Measurements from ENCODE around the gene DIP2C.

Gene DIP2C

GRCh38 chr10:314381-314780, 375.1 kb downstream of the DIP2C start:
- Histone ChIP-seq H2AK5ac (ENCODE audit: low read length) (no peak overlapping the region), H2BK12ac (ENCODE audit: low read length) (no peak overlapping the region), H4K12ac (ENCODE audit: low read depth, low read length) (no peak overlapping the region), H3K14ac (ENCODE audit: low read length) (no peak overlapping the region), H2AFZ (ENCODE audit: insufficient read depth, low read length, poor library complexity) (no peak overlapping the region), H2BK120ac (ENCODE audit: insufficient read depth, low read length, poor library complexity) (no peak overlapping the region), H3K18ac (ENCODE audit: low read length) (no peak overlapping the region), H3K9ac (ENCODE audit: low read length) (no peak overlapping the region), H3K79me1 (ENCODE audit: low read length) (no peaks in the 10 kb centered on the region), H3K27ac (ENCODE audit: low read depth, low read length) (no peak overlapping the region), H3K27me3 (ENCODE audit: insufficient read depth, low read length) (no peaks in the 10 kb centered on the region), H3K4me2 (ENCODE audit: low read length) (no peak overlapping the region), H3K4ac (ENCODE audit: low read depth, low read length) (no peak overlapping the region), H3K36me3 (ENCODE audit: control insufficient read depth in 1 of 2, insufficient read depth in 2 of 2, low read length in 2 of 2) (peaks cover 17 to 20% of the 10 kb centered on the region in 2 experiments), H3K23ac (ENCODE audit: low read length) (no peak overlapping the region), H2BK5ac (ENCODE audit: low read depth, low read length, poor library complexity) (no peak overlapping the region), H4K8ac (ENCODE audit: low read depth, low read length) (no peak overlapping the region), H3K4me1 (ENCODE audit: control insufficient read depth in 1 of 2, insufficient read depth in 2 of 2, low read length in 2 of 2) (peaks cover 7% of the 10 kb centered on the region in 2 experiments), H4K91ac (ENCODE audit: low read depth, low read length) (no peak overlapping the region), H3K4me3 (ENCODE audit: low read depth, low read length) (no peak overlapping the region), H3K79me2 (ENCODE audit: control insufficient read depth, insufficient read depth, low read length, poor library complexity) (no peaks in the 10 kb centered on the region), H3K9me3 (ENCODE audit: insufficient read depth, low read depth, low read length) (peaks cover 4% of the 10 kb centered on the region)
- WGBS (ENCODE audit: extremely low coverage, insufficient coverage, insufficient read length): no CpG with 5 or more reads among the region's 13 CpGs
- no peak for DNase-seq

- Histone ChIP-seq H4K91ac (ENCODE audit: low read depth, low read length) (no peak overlapping the region), H3K4me3 (ENCODE audit: low read depth, low read length) (no peak overlapping the region), H3K27me3 (ENCODE audit: insufficient read depth, low read length) (no peaks in the 10 kb centered on the region), H4K8ac (ENCODE audit: low read depth, low read length) (no peak overlapping the region), H2AFZ (ENCODE audit: insufficient read depth, low read length, poor library complexity) (no peak overlapping the region), H3K79me2 (ENCODE audit: control insufficient read depth, insufficient read depth, low read length, poor library complexity) (no peaks in the 10 kb centered on the region), H3K36me3 (ENCODE audit: control insufficient read depth in 1 of 2, insufficient read depth in 2 of 2, low read length in 2 of 2) (peaks cover 15 to 20% of the 10 kb centered on the region in 2 experiments), H3K27ac (ENCODE audit: low read depth, low read length) (no peak overlapping the region), H2BK5ac (ENCODE audit: low read depth, low read length, poor library complexity) (no peak overlapping the region), H2BK12ac (ENCODE audit: low read length) (no peak overlapping the region), H3K4ac (ENCODE audit: low read depth, low read length) (no peak overlapping the region), H2AK5ac (ENCODE audit: low read length) (no peak overlapping the region), H3K4me2 (ENCODE audit: low read length) (no peak overlapping the region), H3K9me3 (ENCODE audit: insufficient read depth, low read depth, low read length) (peaks cover 2% of the 10 kb centered on the region), H3K18ac (ENCODE audit: low read length) (no peak overlapping the region), H3K9ac (ENCODE audit: low read length) (no peak overlapping the region), H3K79me1 (ENCODE audit: low read length) (peaks cover 2% of the 10 kb centered on the region), H2BK120ac (ENCODE audit: insufficient read depth, low read length, poor library complexity) (no peak overlapping the region), H3K14ac (ENCODE audit: low read length) (no peak overlapping the region), H3K4me1 (ENCODE audit: control insufficient read depth in 1 of 2, insufficient read depth in 2 of 2, low read length in 2 of 2) (peaks cover 7 to 11% of the 10 kb centered on the region in 2 experiments), H3K23ac (ENCODE audit: low read length) (no peak overlapping the region), H4K12ac (ENCODE audit: low read depth, low read length) (no peak overlapping the region)
- no peak for DNase-seq
- WGBS (ENCODE audit: extremely low coverage, insufficient coverage, insufficient read length): no CpG with 5 or more reads among the region's 14 CpGs
Observed at GRCh38 chr10:311901-312665, 377.4 kb downstream of the DIP2C start.

- Histone ChIP-seq H2AFZ (ENCODE audit: insufficient read depth, low read length, poor library complexity) (no peak overlapping the region), H2BK12ac (ENCODE audit: low read length) (no peak overlapping the region), H4K12ac (ENCODE audit: low read depth, low read length) (no peak overlapping the region), H2AK5ac (ENCODE audit: low read length) (no peak overlapping the region), H2BK5ac (ENCODE audit: low read depth, low read length, poor library complexity) (no peak overlapping the region), H3K4ac (ENCODE audit: low read depth, low read length) (no peak overlapping the region), H3K79me2 (ENCODE audit: control insufficient read depth, insufficient read depth, low read length, poor library complexity) (no peaks in the 10 kb centered on the region), H3K27ac (ENCODE audit: low read depth, low read length) (no peak overlapping the region), H4K8ac (ENCODE audit: low read depth, low read length) (no peak overlapping the region), H3K18ac (ENCODE audit: low read length) (no peak overlapping the region), H3K4me2 (ENCODE audit: low read length) (no peak overlapping the region), H3K27me3 (ENCODE audit: insufficient read depth, low read length) (no peaks in the 10 kb centered on the region), H3K9me3 (ENCODE audit: insufficient read depth, low read depth, low read length) (peaks cover 2% of the 10 kb centered on the region), H3K4me1 (ENCODE audit: control insufficient read depth in 1 of 2, insufficient read depth in 2 of 2, low read length in 2 of 2) (peaks cover 9 to 11% of the 10 kb centered on the region in 2 experiments), H3K4me3 (ENCODE audit: low read depth, low read length) (no peak overlapping the region), H4K91ac (ENCODE audit: low read depth, low read length) (no peak overlapping the region), H2BK120ac (ENCODE audit: insufficient read depth, low read length, poor library complexity) (no peak overlapping the region), H3K9ac (ENCODE audit: low read length) (no peak overlapping the region), H3K36me3 (ENCODE audit: control insufficient read depth in 1 of 2, insufficient read depth in 2 of 2, low read length in 2 of 2) (peaks cover 16 to 20% of the 10 kb centered on the region in 2 experiments), H3K79me1 (ENCODE audit: low read length) (peaks cover 2% of the 10 kb centered on the region), H3K23ac (ENCODE audit: low read length) (no peak overlapping the region), H3K14ac (ENCODE audit: low read length) (no peak overlapping the region)
- no CpG with 5 or more reads among the region's 25 CpGs for WGBS (ENCODE audit: extremely low coverage, insufficient coverage, insufficient read length)
- DNase-seq: no peak
Observed at GRCh38 chr10:310976-311639, 378.4 kb downstream of the DIP2C start.

- Histone ChIP-seq H3K79me2 (ENCODE audit: control insufficient read depth, insufficient read depth, low read length, poor library complexity) (no peaks in the 10 kb centered on the region), H4K91ac (ENCODE audit: low read depth, low read length) (no peak overlapping the region), H2BK120ac (ENCODE audit: insufficient read depth, low read length, poor library complexity) (no peak overlapping the region), H3K4me2 (ENCODE audit: low read length) (no peak overlapping the region), H3K36me3 (ENCODE audit: control insufficient read depth in 1 of 2, insufficient read depth in 2 of 2, low read length in 2 of 2) (peaks cover 17 to 20% of the 10 kb centered on the region in 2 experiments), H3K18ac (ENCODE audit: low read length) (no peak overlapping the region), H3K4ac (ENCODE audit: low read depth, low read length) (no peak overlapping the region), H3K79me1 (ENCODE audit: low read length) (peaks cover 2% of the 10 kb centered on the region), H3K4me1 (ENCODE audit: control insufficient read depth in 1 of 2, insufficient read depth in 2 of 2, low read length in 2 of 2) (peaks cover 9 to 11% of the 10 kb centered on the region in 2 experiments), H3K27ac (ENCODE audit: low read depth, low read length) (no peak overlapping the region), H4K8ac (ENCODE audit: low read depth, low read length) (no peak overlapping the region), H4K12ac (ENCODE audit: low read depth, low read length) (no peak overlapping the region), H2BK5ac (ENCODE audit: low read depth, low read length, poor library complexity) (no peak overlapping the region), H3K14ac (ENCODE audit: low read length) (no peak overlapping the region), H2AFZ (ENCODE audit: insufficient read depth, low read length, poor library complexity) (no peak overlapping the region), H2BK12ac (ENCODE audit: low read length) (no peak overlapping the region), H3K9me3 (ENCODE audit: insufficient read depth, low read depth, low read length) (peaks cover 2% of the 10 kb centered on the region), H3K4me3 (ENCODE audit: low read depth, low read length) (no peak overlapping the region), H2AK5ac (ENCODE audit: low read length) (no peak overlapping the region), H3K9ac (ENCODE audit: low read length) (no peak overlapping the region), H3K27me3 (ENCODE audit: insufficient read depth, low read length) (no peaks in the 10 kb centered on the region), H3K23ac (ENCODE audit: low read length) (no peak overlapping the region)
- WGBS (ENCODE audit: extremely low coverage, insufficient coverage, insufficient read length): no CpG with 5 or more reads among the region's 5 CpGs
- no peak for DNase-seq
Observed at GRCh38 chr10:310371-310770, 379.1 kb downstream of the DIP2C start.

Data from trophoblast cell (in vitro differentiated cells and primary cell).